GM19372 (cell line): ENCODE results near the gene XIST.
"Not testable (repeated sequence)": the region's sequence is repeated elsewhere in the genome, so short reads cannot be mapped to it uniquely, and the experiment has no call there.

Experiments used
- ATAC-seq: cut with Tn5 transposase; IDR thresholded peaks from one replicate; pipeline ENCODE4 v1.9.1; 2021; ENCODE audit warnings: mild to moderate bottlenecking, low read depth, moderate library complexity; ENCODE audit not compliant: unreplicated experiment

XIST gene

DNA sequence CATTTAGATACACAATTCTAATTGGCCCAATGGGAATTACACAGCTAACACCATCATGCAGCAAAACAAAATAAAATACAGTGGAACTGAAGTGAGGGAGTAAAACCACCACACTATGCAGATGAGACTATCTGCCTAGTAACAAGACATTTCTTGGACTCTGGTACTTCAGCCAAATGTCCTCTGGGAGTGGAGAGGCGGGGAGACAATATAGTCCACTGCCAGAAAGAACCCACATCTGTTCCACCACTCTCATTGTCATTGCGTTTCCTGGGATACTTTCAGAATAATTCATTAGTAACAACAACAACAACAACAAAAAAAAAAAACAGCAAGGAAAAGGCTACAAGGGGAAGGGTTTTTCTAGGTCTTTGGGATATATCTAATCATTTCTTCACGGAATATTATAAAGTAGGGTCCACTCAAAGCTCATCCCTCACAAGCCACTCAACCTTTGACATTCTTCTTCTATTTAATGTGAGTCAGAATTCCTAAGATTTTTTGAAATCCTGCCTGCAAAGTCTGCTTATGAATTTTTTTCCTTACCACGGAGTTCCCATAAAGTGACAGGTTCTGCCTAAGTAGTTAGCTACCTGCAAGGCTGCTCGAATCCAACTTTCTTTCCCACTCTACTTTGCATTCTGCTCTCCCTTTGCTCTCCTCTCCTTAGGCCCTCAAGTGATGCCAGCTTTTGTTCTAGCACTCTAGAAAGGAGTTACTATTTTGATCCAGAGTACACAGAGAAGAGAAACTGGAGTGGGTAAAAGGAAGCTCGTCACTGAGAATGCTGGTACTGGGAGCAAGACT is 34.9 kb downstream of the XIST start:
- ATAC-seq: no peak

DNA sequence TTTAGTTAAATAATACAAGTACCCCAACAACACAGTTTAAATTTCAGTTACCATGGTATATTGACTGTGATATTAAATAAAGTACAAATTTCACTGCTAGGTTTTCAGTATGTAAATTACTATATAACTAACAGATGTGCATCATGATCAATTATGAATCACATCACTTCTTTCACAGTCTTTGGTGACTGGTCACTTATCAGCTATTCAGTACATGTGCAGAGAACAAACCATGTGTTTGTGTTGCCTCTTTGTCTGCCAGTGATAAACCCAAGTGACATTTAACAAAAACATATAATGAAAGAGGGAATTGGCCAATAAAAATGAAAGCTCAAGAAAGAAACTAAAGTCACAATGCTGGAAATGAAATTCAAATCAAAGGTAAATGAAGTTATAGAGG is 40.3 kb downstream of the XIST start:
- ATAC-seq: no peak

DNA sequence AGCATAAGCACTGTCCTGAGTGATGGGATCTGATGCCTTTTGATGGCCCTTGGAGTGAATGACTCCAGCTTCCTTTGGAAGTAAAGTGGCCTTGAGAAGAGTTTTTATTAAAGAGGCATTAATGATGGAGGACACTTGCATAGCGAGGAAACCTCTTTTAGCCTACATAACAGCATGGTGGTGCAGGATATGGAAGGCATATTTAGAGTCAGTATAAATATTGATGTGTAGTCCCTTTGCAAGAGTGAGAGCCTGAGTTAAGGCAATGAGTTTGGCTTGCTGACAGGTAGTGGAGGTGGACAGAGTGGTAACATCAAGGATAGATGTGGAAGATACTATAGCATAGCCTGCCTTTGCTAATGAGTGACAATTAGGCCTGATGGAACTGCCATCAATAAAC is 48.4 kb downstream of the XIST start:
- not testable (repeated sequence) for ATAC-seq

DNA sequence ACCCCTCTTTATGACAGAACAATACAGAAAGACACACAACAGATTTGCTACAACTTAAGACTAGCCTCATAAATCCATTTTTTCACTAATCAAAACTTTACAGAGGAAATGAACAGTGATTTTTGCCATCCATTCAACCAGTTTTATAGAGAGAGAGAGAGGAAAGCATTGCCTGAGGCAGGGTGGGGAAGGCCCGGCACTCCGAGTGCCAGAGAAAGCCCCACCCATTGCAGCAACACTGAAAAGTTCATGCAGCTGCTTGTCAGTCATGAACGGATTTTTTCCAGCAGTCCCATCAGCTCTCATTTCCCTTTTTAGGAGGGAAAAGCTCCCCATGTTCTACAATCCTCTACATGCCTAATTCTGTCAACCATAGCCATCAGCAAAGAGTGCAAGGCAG is 52.6 kb downstream of the XIST start:
- ATAC-seq: no peak

DNA sequence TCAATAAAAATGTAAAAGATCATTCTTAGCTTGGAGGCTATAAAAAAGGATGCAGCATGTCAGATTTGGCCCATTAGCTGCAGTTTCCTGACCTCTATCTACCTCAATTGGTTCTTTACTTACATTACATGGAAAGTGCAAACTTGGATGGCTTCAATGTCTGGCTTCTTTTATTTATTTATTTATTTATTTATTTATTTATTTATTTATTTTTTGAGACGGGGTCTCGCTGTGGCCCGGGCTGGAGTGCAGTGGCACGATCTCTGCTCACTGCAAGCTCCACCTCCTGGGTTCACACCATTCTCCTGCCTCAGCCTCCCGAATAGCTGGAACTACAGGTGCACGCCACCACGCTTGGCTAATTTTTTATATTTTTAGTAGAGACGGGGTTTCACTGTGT is 60.0 kb downstream of the XIST start:
- not testable (repeated sequence) for ATAC-seq

DNA sequence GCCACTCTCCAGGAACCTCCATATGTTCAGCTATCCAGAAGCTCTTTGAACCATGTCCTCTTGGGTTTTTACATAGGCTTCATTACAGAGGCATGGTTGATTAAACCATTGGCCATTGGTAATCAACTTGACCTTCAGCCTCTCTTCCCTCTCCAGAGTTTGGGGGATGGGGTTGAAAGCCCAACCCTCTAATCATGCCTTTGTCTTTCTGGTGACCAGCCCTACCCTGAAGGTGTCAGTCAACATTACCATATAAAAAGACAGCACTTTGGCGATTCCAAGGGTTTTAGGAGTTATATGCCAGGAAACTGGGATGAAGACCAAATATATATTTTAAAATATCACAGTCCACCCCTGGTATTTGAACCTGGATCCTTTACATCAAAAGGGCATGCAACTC is 67.0 kb downstream of the XIST start:
- ATAC-seq: no peak
